ENCODE results near the gene TFDP2.

- TF ChIP-seq CTCF (IDR thresholded peaks at IDR 0.05; ENCODE audit: insufficient read depth, low read length) (no peak), POLR2AphosphoS5 (IDR thresholded peaks at IDR 0.05; ENCODE audit: low read depth) (no peak), SPI1 (IDR thresholded peaks at IDR 0.05; ENCODE audit: borderline replicate concordance, low read depth) (no peak)
- TF ChIP-seq, protein P1, sequence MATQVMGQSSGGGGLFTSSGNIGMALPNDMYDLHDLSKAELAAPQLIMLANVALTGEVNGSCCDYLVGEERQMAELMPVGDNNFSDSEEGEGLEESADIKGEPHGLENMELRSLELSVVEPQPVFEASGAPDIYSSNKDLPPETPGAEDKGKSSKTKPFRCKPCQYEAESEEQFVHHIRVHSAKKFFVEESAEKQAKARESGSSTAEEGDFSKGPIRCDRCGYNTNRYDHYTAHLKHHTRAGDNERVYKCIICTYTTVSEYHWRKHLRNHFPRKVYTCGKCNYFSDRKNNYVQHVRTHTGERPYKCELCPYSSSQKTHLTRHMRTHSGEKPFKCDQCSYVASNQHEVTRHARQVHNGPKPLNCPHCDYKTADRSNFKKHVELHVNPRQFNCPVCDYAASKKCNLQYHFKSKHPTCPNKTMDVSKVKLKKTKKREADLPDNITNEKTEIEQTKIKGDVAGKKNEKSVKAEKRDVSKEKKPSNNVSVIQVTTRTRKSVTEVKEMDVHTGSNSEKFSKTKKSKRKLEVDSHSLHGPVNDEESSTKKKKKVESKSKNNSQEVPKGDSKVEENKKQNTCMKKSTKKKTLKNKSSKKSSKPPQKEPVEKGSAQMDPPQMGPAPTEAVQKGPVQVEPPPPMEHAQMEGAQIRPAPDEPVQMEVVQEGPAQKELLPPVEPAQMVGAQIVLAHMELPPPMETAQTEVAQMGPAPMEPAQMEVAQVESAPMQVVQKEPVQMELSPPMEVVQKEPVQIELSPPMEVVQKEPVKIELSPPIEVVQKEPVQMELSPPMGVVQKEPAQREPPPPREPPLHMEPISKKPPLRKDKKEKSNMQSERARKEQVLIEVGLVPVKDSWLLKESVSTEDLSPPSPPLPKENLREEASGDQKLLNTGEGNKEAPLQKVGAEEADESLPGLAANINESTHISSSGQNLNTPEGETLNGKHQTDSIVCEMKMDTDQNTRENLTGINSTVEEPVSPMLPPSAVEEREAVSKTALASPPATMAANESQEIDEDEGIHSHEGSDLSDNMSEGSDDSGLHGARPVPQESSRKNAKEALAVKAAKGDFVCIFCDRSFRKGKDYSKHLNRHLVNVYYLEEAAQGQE (IDR thresholded peaks at IDR 0.05; ENCODE audit: insufficient replicate concordance, low read depth) = no peak
These were observed 4.8 kb upstream of the TFDP2 start for GRCh38 chr3:142154186-142154585.
